ENCODE measurements around the gene PALLD.

GRCh38 chr4:168833881-168834280 lies 337.0 kb downstream of the PALLD start:
- no peak for TF ChIP-seq EZH2 (IDR thresholded peaks at IDR 0.05)
- no peak for TF ChIP-seq POLR2AphosphoS5 (IDR thresholded peaks at IDR 0.05; ENCODE audit: borderline replicate concordance, low read depth, low read length)

All from SK-N-MC (cell line).